Neural progenitor cell (in vitro differentiated cells): ENCODE data around the gene GPS1. TPM values are rescaled to one million over a fixed set of nuclear protein-coding genes. Genes with fewer than 3 reads are reported as not detected.

Source experiments
- DNase-seq: peaks from one replicate; pipeline ENCODE4 v3.0.0-alpha.2; 2016; ENCODE audit warnings: low spot score
- H2AFZ ChIP-seq: fragments of 200-600 bp; sonication (generic); replicated peaks from 2 replicates; pipeline ENCODE4 v1.6.1; 2016; ENCODE audit warnings: antibody characterized with exemption
- H3F3A ChIP-seq: fragments of 200-600 bp; sonication (generic); 2 replicates; pipeline ENCODE4 v1.6.1; 2016; ENCODE audit warnings: antibody characterized with exemption, low read depth
- H3K27ac ChIP-seq: fragments of 200-600 bp; sonication (generic); 2 replicates; pipeline ENCODE4 v1.5.1; 2016; ENCODE audit warnings: mild to moderate bottlenecking
- H3K27me3 ChIP-seq: fragments of 200-600 bp; sonication (generic); 2 replicates; pipeline ENCODE4 v1.6.1; 2016; ENCODE audit warnings: mild to moderate bottlenecking, moderate library complexity
- H3K36me3 ChIP-seq: fragments of 200-600 bp; sonication (generic); 2 replicates; pipeline ENCODE4 v1.5.1; 2016
- H3K4me1 ChIP-seq: fragments of 200-600 bp; sonication (generic); 2 replicates; pipeline ENCODE4 v1.6.1; 2016; ENCODE audit warnings: mixed run types
- H3K4me2 ChIP-seq: fragments of 200-600 bp; sonication (generic); 2 replicates; pipeline ENCODE4 v1.6.1; 2016
- H3K4me3 ChIP-seq: fragments of 200-600 bp; sonication (generic); 2 replicates; pipeline ENCODE4 v1.5.1; 2016
- H3K79me2 ChIP-seq: fragments of 200-600 bp; sonication (generic); 2 replicates; pipeline ENCODE4 v1.6.1; 2016; ENCODE audit warnings: low read depth
- H3K9ac ChIP-seq: fragments of 200-600 bp; sonication (generic); 2 replicates; pipeline ENCODE4 v1.6.1; 2016
- H3K9me3 ChIP-seq: fragments of 200-600 bp; sonication (generic); 2 replicates; pipeline ENCODE4 v1.5.1; 2016; ENCODE audit warnings: low read depth
- H4K20me1 ChIP-seq: fragments of 200-600 bp; sonication (generic); 2 replicates; pipeline ENCODE4 v1.6.1; 2016; ENCODE audit warnings: low read depth
- H3K27ac Mint-ChIP-seq: 3 replicates; pipeline ENCODE4 v1.8.0; 2021; ENCODE audit warnings: mixed read lengths
- H3K27me3 Mint-ChIP-seq: 2 replicates; pipeline ENCODE4 v1.8.0; 2022; ENCODE audit warnings: low read depth, mild to moderate bottlenecking, inconsistent platforms, moderate library complexity, mixed read lengths; ENCODE audit not compliant: insufficient read depth
- H3K36me3 Mint-ChIP-seq: 3 replicates; pipeline ENCODE4 v1.8.0; 2021; ENCODE audit warnings: mixed read lengths
- H3K4me1 Mint-ChIP-seq: 3 replicates; pipeline ENCODE4 v1.8.0; 2021; ENCODE audit warnings: mixed read lengths
- H3K4me3 Mint-ChIP-seq: 3 replicates; pipeline ENCODE4 v1.8.0; 2021; ENCODE audit warnings: mild to moderate bottlenecking, moderate library complexity, mixed read lengths
- H3K9me3 Mint-ChIP-seq: 3 replicates; pipeline ENCODE4 v1.8.0; 2020; ENCODE audit warnings: mixed read lengths
- EZH2 ChIP-seq: fragments of 200-600 bp; sonication (generic); IDR thresholded peaks from 2 replicates; pipeline ENCODE4 v1.6.1; 2017; ENCODE audit warnings: antibody characterized with exemption, mild to moderate bottlenecking, moderate library complexity
- EZH2phosphoT487 ChIP-seq: fragments of 200-600 bp; sonication (generic); IDR thresholded peaks from 2 replicates; pipeline ENCODE4 v1.6.1; 2017; ENCODE audit warnings: antibody characterized with exemption
- total RNA-seq: library from RNA; depleted of rRNA; stranded (reverse); fragments of >200 nt; gene quantifications from 2 replicates; pipeline ENCODE4 v1.2.3, GENCODE V29; 2015; ENCODE audit warnings: low replicate concordance
- TF ChIP-seq, protein P1 (sequence below): fragments of 200-600 bp; sonication (generic); IDR thresholded peaks from 2 replicates; pipeline ENCODE4 v1.5.1; 2017; ENCODE audit warnings: antibody characterized with exemption, mild to moderate bottlenecking

The GPS1 gene
- total RNA-seq, 1 donor from 2014 or later = 86.6 TPM

DNA sequence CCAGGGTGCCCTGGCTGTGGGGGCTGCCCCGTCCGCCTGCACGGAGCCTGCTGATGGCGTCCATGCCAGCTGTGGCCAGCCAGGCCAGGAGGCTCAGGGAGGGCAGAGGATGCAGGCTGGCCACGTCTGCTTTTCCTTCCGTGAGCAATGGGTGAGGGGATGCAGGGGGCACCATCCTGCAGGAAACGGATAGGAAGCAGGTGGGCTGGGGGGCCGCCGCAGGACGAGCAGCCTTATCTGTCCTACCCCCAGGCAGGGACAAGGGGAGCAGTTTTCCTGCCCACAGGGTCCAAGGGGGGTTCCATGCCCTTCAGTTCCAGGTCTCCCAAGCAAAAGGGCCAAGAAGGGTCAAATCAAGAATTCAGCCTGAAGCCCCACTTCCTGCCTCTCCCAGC, 7.2 kb downstream of the GPS1 start:
- no peaks in the 10 kb centered on the region for H3K79me2 ChIP-seq

DNA sequence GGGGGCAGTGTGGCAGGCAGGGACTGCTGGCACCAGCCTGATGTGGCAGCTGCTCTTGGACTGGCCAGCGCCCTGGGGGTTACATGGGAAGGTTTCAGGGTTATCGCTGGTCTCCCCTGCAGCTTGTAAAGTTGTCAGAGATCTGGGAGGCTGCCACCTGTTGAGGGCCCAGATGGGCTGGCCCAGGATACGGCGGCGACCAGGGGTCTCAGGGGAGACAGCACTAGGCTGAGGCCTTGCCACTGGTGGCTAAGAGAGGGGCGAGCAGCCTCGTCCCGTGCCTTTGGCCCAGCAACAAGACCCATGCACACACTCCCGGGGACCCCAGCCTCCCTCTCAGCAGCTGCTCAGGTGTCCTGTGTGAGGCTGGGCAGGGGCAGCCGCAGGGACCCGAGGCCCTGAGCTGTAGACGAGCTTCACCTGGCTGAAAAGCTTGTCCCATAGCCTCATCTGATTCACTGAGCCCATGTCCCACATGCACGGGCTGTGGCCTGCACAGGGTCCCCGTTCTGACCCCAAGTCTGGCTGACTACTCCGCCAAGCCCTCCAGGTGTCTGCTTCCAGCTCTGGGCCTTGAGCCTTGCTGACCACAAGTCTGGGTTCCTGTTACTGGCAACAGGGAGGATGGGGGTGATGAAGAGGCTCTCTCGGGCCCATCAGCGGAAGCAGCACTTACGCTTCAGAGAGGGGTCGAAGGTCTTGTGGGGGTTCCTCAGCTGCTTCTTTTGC, 7.7 kb downstream of the GPS1 start:
- Mint-ChIP-seq H3K27me3 (no peaks in the 10 kb centered on the region), H3K4me3 (no peak overlapping the region), H3K36me3 (peaks cover 3% of the 10 kb centered on the region), H3K4me1 (peaks cover 4% of the 10 kb centered on the region), H3K9me3 (no peaks in the 10 kb centered on the region), H3K27ac (no peak overlapping the region)
- Histone ChIP-seq H4K20me1 (peaks cover 8% of the 10 kb centered on the region), H2AFZ (no peak overlapping the region), H3F3A (no peaks in the 10 kb centered on the region), H3K4me1 (no peaks in the 10 kb centered on the region), H3K4me2 (no peak overlapping the region), H3K4me3 (no peak overlapping the region), H3K27ac (no peak overlapping the region), H3K9ac (no peak overlapping the region), H3K27me3 (no peaks in the 10 kb centered on the region), H3K36me3 (no peaks in the 10 kb centered on the region), H3K9me3 (no peaks in the 10 kb centered on the region), H3K79me2 (peaks cover 2% of the 10 kb centered on the region)
- TF ChIP-seq EZH2 (no peak), EZH2phosphoT487 (no peak)
- TF ChIP-seq, protein P1, sequence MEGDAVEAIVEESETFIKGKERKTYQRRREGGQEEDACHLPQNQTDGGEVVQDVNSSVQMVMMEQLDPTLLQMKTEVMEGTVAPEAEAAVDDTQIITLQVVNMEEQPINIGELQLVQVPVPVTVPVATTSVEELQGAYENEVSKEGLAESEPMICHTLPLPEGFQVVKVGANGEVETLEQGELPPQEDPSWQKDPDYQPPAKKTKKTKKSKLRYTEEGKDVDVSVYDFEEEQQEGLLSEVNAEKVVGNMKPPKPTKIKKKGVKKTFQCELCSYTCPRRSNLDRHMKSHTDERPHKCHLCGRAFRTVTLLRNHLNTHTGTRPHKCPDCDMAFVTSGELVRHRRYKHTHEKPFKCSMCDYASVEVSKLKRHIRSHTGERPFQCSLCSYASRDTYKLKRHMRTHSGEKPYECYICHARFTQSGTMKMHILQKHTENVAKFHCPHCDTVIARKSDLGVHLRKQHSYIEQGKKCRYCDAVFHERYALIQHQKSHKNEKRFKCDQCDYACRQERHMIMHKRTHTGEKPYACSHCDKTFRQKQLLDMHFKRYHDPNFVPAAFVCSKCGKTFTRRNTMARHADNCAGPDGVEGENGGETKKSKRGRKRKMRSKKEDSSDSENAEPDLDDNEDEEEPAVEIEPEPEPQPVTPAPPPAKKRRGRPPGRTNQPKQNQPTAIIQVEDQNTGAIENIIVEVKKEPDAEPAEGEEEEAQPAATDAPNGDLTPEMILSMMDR = no peak
- no peak for DNase-seq

More for the DNA sequence above, 7.2 kb downstream of the GPS1 start:
- no peaks in the 10 kb centered on the region for H3K9me3 Mint-ChIP-seq
- no peak overlapping the region for H3K9ac ChIP-seq
- no peaks in the 10 kb centered on the region for H3K9me3 ChIP-seq
- TF ChIP-seq EZH2 (no peak), EZH2phosphoT487 (no peak)
- TF ChIP-seq, protein P1 = no peak
- H4K20me1 ChIP-seq = peaks cover 8% of the 10 kb centered on the region
- no peaks in the 10 kb centered on the region for H3K4me1 ChIP-seq
- no peaks in the 10 kb centered on the region for H3K36me3 ChIP-seq
- DNase-seq = no peak
- no peak overlapping the region for H3K27ac ChIP-seq
- no peak overlapping the region for H3K27ac Mint-ChIP-seq
- peaks cover 3% of the 10 kb centered on the region for H3K36me3 Mint-ChIP-seq
- no peaks in the 10 kb centered on the region for H3K4me1 Mint-ChIP-seq
- no peak overlapping the region for H3K4me2 ChIP-seq
- H3K4me3 ChIP-seq = no peak overlapping the region
- H3K27me3 Mint-ChIP-seq = no peaks in the 10 kb centered on the region
- H3F3A ChIP-seq = no peaks in the 10 kb centered on the region
- H2AFZ ChIP-seq = no peak overlapping the region
- no peak overlapping the region for H3K4me3 Mint-ChIP-seq
- no peaks in the 10 kb centered on the region for H3K27me3 ChIP-seq

DNA sequence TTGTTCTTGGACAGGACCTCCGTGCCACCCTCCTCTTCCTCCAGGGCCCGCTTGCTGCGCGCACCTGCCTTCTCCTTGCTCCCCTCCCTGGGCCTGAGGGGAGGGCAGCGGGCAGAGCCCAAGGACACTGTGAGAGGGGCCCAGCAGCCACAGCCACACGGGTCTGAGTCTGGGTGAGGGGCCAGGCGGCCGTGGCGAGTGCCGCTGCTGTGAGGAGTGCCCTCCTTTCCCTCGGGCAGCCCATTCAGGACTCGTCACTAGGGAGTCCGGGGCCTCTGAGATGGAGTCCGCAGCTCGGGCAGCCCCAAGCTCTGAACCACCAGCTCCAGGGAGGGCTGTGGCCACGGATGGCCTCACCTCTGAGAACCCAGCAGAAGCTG, 8.3 kb downstream of the GPS1 start:
- Histone ChIP-seq H3K9me3 (no peaks in the 10 kb centered on the region), H3K4me1 (no peaks in the 10 kb centered on the region), H3F3A (no peaks in the 10 kb centered on the region), H4K20me1 (peaks cover 8% of the 10 kb centered on the region), H3K79me2 (peaks cover 8% of the 10 kb centered on the region), H3K27me3 (no peaks in the 10 kb centered on the region), H2AFZ (no peak overlapping the region), H3K4me2 (no peak overlapping the region), H3K4me3 (no peak overlapping the region), H3K9ac (no peak overlapping the region), H3K36me3 (no peaks in the 10 kb centered on the region), H3K27ac (no peak overlapping the region)
- Mint-ChIP-seq H3K36me3 (peaks cover 3% of the 10 kb centered on the region), H3K4me3 (peak overlapping the region; percentile 69), H3K27ac (no peak overlapping the region), H3K9me3 (no peaks in the 10 kb centered on the region), H3K27me3 (no peaks in the 10 kb centered on the region), H3K4me1 (peaks cover 4% of the 10 kb centered on the region)
- TF ChIP-seq EZH2 = no peak
- TF ChIP-seq, protein P1 = no peak
- no peak for TF ChIP-seq EZH2phosphoT487
- DNase-seq = no peak
